ENCODE measurements around the gene CGREF1. TPM values are rescaled to one million over a fixed set of nuclear protein-coding genes. Genes with fewer than 3 reads are reported as not detected.

Gene CGREF1
- total RNA-seq, 1 experiment from 2014 or later: 3.1 TPM

DNA sequence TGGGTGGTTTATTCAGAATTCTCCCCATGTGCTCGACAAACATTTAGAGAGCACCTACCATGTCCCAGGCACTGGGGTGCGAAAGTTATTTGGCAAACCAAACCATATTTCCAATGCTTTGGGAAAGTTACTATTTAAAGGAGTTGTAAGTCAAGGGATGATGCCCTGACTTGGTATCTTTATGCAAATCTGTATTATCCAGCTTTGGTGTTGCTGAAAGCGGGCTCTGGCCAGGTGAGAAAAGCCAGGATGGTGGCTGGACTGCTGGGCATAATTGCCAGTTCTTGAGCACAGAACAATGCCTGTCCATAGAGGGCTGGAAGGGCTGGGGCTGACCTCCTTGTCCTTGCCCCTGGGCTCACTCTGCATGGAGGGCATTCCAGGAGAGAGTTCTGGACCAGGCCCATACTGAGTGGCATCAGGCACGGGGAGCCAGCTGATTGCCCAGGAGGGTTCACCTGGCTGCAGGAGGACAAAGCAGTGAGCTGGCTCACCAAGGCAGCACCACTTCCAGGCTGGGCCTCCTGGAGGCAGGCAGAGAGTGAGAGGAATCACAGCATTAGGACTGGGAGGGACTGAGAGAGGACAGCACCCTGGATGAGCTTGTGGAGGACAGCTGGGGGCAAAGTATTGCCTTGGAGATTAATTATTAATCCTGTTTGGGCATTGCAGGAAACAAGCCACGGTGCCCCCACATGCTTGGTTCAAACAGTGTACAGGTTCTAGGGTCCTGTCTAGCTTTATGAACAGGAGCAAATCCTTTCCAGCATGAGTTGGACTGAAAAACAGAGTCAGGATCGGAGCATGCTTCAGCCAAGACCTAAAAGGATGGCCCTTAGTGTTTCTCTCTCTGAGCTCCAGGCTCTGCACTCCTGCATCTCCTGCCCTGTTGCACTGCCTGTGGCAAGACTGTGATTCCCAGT is 25.2 kb downstream of the CGREF1 start:
- no peak for DNase-seq (ENCODE audit: low read depth in 1 of 2, low spot score in 2 of 2)
- Histone ChIP-seq H3K4me1 (replicated peaks) (peaks cover 4% of the 10 kb centered on the region), H3K4me3 (no peak overlapping the region), H3K27me3 (replicated peaks) (no peaks in the 10 kb centered on the region), H3K9me3 (replicated peaks) (no peaks in the 10 kb centered on the region), H3K36me3 (no peaks in the 10 kb centered on the region), H3K27ac (no peak overlapping the region)

DNA sequence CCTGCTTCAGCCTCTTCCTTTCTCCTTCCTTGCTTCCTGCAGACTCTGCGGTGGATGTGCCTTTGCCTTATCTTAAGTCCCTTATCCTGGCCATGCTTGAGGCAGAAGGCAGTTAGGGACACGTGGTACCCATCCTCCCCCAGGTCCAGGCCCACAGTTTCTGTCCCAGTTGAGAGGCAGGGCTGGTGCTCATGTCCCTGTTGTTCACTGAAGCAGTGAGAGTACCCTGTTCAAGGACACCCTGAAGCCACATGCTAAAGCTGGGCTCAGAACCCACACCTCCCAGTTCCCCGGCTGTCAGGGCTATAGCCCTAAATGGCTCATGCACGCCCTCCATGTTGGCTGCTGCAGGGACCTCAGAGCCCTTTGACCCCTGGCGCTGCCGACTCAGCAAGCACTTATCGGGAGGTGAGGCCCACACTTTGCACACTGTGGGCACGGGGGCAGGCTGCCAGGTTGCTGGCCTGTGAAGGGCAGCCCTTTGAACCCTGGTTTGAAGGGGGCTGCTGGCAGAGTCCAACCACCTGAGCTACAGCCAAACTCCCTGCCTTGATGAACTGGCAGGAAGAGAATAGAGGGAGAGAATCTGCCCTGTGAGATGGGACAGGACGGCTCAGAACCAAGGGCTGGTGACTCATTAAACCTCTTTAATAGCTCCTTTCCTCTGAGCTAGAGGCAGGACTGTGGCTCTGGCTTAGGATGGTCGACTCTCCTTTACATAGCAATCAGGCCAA is 26.1 kb downstream of the CGREF1 start:
- Histone ChIP-seq H3K27me3 (replicated peaks) (no peaks in the 10 kb centered on the region), H3K4me3 (no peak overlapping the region), H3K27ac (no peak overlapping the region), H3K4me1 (replicated peaks) (peaks cover 4% of the 10 kb centered on the region), H3K9me3 (replicated peaks) (no peaks in the 10 kb centered on the region), H3K36me3 (no peaks in the 10 kb centered on the region)
- no peak for DNase-seq (ENCODE audit: low read depth in 1 of 2, low spot score in 2 of 2)

DNA sequence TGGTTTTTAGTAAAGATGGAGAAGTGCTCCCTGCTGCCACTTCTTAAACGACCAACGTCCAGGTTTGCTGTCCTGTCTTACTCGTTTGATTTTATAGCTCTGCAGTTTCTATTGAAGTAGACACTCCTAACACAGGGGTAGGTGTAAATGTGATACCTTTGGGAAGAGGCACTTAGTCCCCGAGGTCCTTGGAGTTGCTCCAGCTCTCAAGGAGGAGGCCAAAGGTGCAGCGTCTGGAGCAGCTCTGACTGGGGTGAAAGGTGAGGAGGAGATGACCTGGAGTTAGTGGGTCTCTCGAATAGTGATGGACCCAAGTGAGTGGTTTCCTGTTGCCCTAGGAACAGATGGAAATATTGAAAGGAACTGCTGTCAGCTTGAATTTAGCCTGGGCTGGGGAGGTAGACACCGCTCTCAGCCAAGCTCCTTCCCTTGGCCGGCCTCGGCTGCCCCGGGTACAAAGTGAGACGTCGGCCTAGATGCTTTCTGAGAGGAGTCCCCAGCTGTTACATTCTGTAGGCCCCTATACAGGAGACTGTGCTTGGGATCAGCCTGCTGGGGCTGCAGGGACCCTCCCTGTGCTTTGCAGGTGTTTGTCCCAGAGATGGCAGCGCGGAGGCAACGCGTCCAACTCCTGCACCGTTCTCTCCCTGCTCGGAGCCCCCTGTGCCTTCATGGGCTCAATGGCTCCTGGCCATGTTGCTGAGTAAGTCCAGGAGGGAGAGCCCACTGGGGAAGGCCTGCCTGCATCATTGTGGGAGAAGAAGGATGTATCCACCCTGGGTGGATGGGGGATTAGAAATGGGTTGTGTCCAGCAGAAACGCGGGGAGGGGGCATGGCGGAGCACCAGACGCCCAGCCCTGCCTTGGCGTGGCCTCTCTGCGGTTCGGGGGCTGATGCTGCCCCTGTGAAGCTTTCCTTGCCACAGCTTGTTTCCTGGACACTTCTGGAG is 26.9 kb downstream of the CGREF1 start:
- H3K27me3 ChIP-seq (replicated peaks): no peaks in the 10 kb centered on the region
- H3K9me3 ChIP-seq (replicated peaks): no peaks in the 10 kb centered on the region
- H3K27ac ChIP-seq: no peak overlapping the region
- no peak overlapping the region for H3K4me3 ChIP-seq
- DNase-seq (ENCODE audit: low read depth in 1 of 2, low spot score in 2 of 2): no peak
- no peaks in the 10 kb centered on the region for H3K36me3 ChIP-seq
- peaks cover 4% of the 10 kb centered on the region for H3K4me1 ChIP-seq (replicated peaks)

DNA sequence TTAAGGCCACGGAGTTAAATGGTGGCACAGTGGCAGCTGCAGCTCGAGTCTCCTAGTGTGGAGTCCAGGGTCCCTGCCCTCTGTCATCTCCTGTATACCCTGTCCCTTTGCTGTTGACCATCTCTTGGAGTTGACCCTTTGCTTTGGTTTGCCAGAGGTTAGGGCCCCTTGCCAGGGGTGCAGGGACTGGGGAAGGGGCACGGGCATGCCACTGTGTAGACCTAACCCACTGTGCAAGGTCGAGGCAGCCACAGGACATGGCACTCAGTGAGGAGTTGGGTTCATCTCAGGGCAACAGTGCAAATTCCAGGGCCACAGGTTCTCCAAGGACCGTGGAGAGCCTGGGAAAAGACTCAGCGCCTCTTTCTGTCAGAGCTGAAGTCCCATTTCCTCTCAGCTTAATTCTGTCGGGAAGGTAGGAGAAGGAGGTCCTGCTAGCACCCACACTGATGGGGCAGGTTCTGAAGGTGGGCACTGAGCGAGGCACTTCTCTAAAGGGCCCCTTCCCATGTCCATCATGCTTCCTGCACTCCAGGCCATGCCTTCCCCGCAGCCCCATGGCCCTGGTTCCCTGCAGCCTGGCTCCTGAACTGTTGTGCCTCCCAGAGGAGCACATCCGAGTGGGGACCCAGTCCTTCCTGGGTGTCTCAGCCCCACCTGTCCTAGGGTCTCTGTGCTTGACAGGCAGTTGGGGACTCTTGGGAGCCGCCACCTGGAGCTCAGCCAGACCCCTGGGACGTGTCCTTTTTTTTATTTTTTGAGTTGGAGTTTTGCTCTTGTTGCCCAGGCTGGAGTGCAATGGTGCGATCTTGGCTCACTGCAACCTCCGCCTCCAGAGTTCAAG is 29.6 kb downstream of the CGREF1 start:
- Histone ChIP-seq H3K4me1 (replicated peaks) (peaks cover 20% of the 10 kb centered on the region), H3K9me3 (replicated peaks) (no peaks in the 10 kb centered on the region), H3K4me3 (no peak overlapping the region), H3K36me3 (peaks cover 9% of the 10 kb centered on the region; the same call in 1 of the 2 replicates), H3K27me3 (replicated peaks) (no peaks in the 10 kb centered on the region), H3K27ac (no peak overlapping the region)
- DNase-seq (ENCODE audit: low read depth in 1 of 2, low spot score in 2 of 2): no peak

DNA sequence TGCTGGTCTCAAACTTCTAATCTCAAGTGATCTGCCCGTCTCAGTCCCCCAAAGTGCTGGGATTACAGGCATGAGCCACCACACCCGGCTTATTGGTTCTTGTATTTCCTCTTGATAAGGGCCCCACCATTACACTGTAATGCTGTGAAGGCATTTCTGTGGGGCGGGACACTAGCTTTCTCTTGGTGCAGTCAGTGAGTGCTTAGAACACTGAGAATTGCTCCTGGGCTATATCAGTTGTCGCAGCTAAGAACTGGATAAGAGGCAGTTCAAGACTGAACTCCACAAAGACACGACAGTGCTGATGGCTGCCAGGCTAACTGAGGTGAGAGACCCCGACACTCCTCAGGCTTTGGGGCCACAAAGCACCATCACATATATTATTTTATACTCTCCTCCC is 30.3 kb downstream of the CGREF1 start:
- DNase-seq (ENCODE audit: low read depth in 1 of 2, low spot score in 2 of 2): no peak
- Histone ChIP-seq H3K27me3 (replicated peaks) (no peaks in the 10 kb centered on the region), H3K4me3 (no peak overlapping the region), H3K27ac (no peak overlapping the region), H3K4me1 (replicated peaks) (peaks cover 20% of the 10 kb centered on the region), H3K9me3 (replicated peaks) (no peaks in the 10 kb centered on the region), H3K36me3 (peaks cover 11% of the 10 kb centered on the region; the same call in 1 of the 2 replicates)

DNA sequence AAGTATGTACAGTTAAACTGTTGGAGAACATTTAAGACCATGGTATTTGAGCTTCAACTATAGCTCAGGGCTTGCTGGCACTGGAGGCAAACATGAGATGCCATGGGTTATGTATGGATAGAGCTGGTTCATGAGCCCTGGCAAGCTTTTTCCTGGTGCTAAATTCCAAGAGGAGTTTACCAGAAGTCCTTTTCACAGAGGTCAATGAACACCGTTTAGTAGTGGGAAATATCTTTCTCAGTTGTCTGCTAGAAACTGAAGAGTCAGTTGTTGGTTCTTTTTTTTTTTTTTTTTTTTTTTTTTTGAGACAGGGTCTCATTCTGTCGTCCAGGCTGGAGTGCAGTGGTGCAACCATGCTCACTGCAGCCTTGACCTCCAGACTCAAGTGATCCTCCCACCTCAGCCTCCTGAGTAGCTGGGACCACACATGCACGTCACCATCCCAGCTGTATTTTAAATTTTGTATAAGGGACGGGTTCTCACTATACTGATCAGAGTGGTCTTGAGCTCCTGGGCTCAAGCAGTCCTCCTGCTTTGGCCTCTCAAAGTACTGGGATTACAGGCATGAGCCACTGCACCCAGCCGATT is 31.0 kb downstream of the CGREF1 start:
- H3K4me3 ChIP-seq: no peak overlapping the region
- H3K36me3 ChIP-seq: peaks cover 14% of the 10 kb centered on the region
- no peak overlapping the region for H3K27ac ChIP-seq
- peaks cover 20% of the 10 kb centered on the region for H3K4me1 ChIP-seq (replicated peaks)
- no peak for DNase-seq (ENCODE audit: low read depth in 1 of 2, low spot score in 2 of 2)
- no peaks in the 10 kb centered on the region for H3K27me3 ChIP-seq (replicated peaks)
- no peaks in the 10 kb centered on the region for H3K9me3 ChIP-seq (replicated peaks)

DNA sequence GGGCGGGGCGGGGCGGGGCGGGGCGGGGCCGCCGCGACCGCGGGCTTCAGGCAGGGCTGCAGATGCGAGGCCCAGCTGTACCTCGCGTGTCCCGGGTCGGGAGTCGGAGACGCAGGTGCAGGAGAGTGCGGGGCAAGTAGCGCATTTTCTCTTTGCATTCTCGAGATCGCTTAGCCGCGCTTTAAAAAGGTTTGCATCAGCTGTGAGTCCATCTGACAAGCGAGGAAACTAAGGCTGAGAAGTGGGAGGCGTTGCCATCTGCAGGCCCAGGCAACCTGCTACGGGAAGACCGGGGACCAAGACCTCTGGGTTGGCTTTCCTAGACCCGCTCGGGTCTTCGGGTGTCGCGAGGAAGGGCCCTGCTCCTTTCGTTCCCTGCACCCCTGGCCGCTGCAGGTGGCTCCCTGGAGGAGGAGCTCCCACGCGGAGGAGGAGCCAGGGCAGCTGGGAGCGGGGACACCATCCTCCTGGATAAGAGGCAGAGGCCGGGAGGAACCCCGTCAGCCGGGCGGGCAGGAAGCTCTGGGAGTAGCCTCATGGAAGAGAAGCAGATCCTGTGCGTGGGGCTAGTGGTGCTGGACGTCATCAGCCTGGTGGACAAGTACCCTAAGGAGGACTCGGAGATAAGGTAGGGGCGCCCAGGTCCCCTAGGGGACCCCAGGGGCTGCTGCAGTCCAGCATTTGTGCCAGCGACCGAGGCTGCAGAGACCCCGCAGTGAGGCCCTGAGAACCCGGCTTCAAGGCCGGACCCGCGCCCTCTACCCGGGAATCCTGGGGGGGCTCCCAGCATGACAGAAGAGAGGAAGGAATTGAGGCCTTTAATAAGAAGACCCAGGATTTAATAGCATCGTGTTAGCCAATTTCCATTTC is 32.0 kb downstream of the CGREF1 start, which contains the start of gene KHK:
Gene KHK, plus strand, starts transcription at position 49 of the 870 bp plus-strand sequence. Its CDS starts 488 bp downstream, at position 537.
- H3K9me3 ChIP-seq (replicated peaks): no peaks in the 10 kb centered on the region
- H3K27ac ChIP-seq: peak within 1 kb of the TSS; percentile 37
- no peak for DNase-seq (ENCODE audit: low read depth in 1 of 2, low spot score in 2 of 2)
- peaks cover 20% of the 10 kb centered on the region for H3K4me1 ChIP-seq (replicated peaks)
- peak within 1 kb of the TSS; percentile 46 for H3K4me3 ChIP-seq
- H3K36me3 ChIP-seq: peaks cover 24% of the 10 kb centered on the region
- H3K27me3 ChIP-seq (replicated peaks): no peaks in the 10 kb centered on the region

DNA sequence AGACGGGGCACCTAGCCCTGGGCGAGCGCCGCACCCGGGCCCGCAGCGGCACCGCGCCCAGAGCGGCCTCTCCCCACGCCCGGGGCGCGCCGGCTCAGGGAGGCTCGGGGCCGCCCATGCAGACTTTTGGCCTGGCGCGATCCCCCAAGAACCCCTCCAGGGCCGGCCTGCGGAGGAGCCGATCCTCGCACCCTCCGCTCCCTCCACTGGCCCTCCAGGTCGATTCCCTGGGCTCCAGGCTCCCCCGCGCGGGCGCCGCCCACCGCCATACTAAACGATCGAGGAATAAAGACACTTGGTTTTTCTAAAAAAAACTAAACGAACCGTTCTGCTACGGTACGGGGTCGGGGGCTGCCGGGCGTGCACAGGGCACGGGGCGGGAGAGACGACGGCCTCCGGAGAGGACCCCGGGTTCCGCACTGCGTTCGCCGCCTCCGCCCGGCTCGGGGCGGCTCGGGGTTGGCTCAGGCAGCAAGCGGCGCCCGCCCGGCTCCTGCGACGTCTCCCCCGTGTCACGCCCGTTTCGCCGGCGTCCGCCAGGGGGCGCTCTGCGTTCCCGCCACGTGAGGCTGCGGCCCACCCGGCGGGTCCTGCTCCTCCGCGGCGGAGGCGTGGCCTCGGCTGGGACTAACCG is 32.7 kb downstream of the CGREF1 start:
- peak overlapping the region; percentile 37 for H3K27ac ChIP-seq
- DNase-seq (ENCODE audit: low read depth in 1 of 2, low spot score in 2 of 2): peak; percentile 91 to 93
- peaks cover 27% of the 10 kb centered on the region for H3K4me1 ChIP-seq (replicated peaks)

DNA sequence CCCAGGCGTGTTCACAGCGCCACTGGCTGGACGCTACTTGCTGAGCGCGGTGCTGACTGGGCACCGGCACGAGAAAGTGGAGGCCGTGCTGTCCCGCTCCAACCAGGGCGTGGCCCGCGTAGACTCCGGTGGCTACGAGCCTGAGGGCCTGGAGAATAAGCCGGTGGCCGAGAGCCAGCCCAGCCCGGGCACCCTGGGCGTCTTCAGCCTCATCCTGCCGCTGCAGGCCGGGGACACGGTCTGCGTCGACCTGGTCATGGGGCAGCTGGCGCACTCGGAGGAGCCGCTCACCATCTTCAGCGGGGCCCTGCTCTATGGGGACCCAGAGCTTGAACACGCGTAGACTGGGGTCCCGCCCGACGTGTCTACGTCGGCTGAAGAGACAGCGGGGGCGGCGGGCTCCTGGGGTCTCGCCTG is 33.2 kb downstream of the CGREF1 start:
- no peaks in the 10 kb centered on the region for H3K9me3 ChIP-seq (replicated peaks)
- peaks cover 31% of the 10 kb centered on the region for H3K4me1 ChIP-seq (replicated peaks)
- H3K27ac ChIP-seq: peak overlapping the region; percentile 37; the same call in 1 of the 2 replicates
- peak overlapping the region; percentile 46 for H3K4me3 ChIP-seq
- H3K36me3 ChIP-seq: peaks cover 33% of the 10 kb centered on the region
- peak; percentile 66 to 76 for DNase-seq (ENCODE audit: low read depth in 1 of 2, low spot score in 2 of 2)
- H3K27me3 ChIP-seq (replicated peaks): no peaks in the 10 kb centered on the region

More for the DNA sequence above, 32.7 kb downstream of the CGREF1 start:
- Histone ChIP-seq H3K36me3 (peaks cover 30% of the 10 kb centered on the region), H3K9me3 (replicated peaks) (no peaks in the 10 kb centered on the region), H3K4me3 (peak overlapping the region; percentile 46), H3K27me3 (replicated peaks) (no peaks in the 10 kb centered on the region)

DNA sequence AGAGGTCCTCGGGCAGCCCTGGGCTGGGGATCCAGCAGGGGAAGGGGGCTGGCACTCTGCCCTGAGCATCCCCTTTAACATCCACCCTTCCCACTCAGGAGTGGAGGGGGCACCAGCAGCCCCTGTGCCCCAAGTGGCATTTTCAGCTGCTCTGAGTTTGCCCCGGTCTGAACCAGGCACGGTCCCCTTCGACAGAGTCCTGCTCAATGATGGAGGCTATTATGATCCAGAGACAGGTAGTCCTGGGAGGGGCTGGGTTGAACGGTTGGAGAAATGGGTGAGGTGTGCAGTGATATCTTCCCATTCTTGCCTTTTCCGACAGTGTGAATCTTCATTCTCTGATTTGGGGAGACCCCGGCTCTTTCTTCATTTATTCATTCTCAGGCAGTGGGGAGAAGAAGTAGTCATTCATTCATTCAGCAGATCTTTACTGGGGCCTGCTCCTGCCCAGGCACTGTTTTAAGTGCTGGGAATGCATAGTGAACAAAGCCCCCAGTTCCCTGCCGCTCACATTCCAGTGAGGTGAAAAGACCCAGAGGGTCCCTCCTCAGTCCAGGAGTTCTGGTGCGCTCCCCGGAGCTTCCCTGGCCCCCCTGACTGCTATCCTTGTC is 33.8 kb downstream of the CGREF1 start:
- H3K27ac ChIP-seq: no peak overlapping the region
- DNase-seq (ENCODE audit: low read depth in 1 of 2, low spot score in 2 of 2): no peak
- no peaks in the 10 kb centered on the region for H3K27me3 ChIP-seq (replicated peaks)
- peak overlapping the region; percentile 46 for H3K4me3 ChIP-seq
- H3K36me3 ChIP-seq: peaks cover 38% of the 10 kb centered on the region
- H3K9me3 ChIP-seq (replicated peaks): no peaks in the 10 kb centered on the region
- H3K4me1 ChIP-seq (replicated peaks): peaks cover 36% of the 10 kb centered on the region
